K562 (cell line): Measurements from ENCODE around the gene PLEKHA7.

Source experiments
- BCL6 ChIP-seq: fragments of 250-450 bp; sonication (Bioruptor Pico); IDR thresholded peaks from 2 replicates; pipeline ENCODE4 v1.4.0; 2020
- CBFA2T3 ChIP-seq: fragments of 450-650 bp; IDR thresholded peaks from 2 replicates; pipeline ENCODE4 v1.6.1; 2017
- CBX3 ChIP-seq, 2 experiments: IDR thresholded peaks; 1 replicate in 1 of 2; 2 replicates in 1 of 2; pipeline ENCODE4 v1.6.1; 2012; ENCODE audit warnings: inconsistent platforms in 2 of 2, low read length in 2 of 2, borderline replicate concordance in 1 of 2, control low read depth in 1 of 2
- CBX8 ChIP-seq: fragments of 200-600 bp; sonication (generic); IDR thresholded peaks from 2 replicates; pipeline ENCODE4 v1.6.1; 2012; ENCODE audit warnings: borderline replicate concordance, mixed run types, low read depth, mild to moderate bottlenecking, moderate library complexity, mixed read lengths, low read length, control low read depth, inconsistent platforms; ENCODE audit not compliant: poor library complexity, severe bottlenecking; ENCODE audit errors: extremely low read depth
- DPF2 ChIP-seq: fragments of 450-650 bp; IDR thresholded peaks from 2 replicates; pipeline ENCODE4 v1.6.1; 2016
- ELF4 ChIP-seq: fragments of 450-650 bp; formaldehyde crosslinking; IDR thresholded peaks from 2 replicates; pipeline ENCODE4 v1.4.0; 2022; ENCODE audit warnings: missing genetic modification characterization
- POLR2A ChIP-seq: fragments of 450-650 bp; conservative IDR thresholded peaks from 2 replicates; pipeline ENCODE4 v1.6.1; 2016
- PRMT5 ChIP-seq: sonication (generic); formaldehyde crosslinking; IDR thresholded peaks from 2 replicates; pipeline ENCODE4 v1.5.0; 2020; ENCODE audit warnings: missing genetic modification reagents
- TBP ChIP-seq: optimal IDR thresholded peaks from 2 replicates; pipeline ENCODE3; 2011; ENCODE audit warnings: low read depth, low read length, improper control_type of control experiment
- ZNF778 ChIP-seq: fragments of 450-650 bp; formaldehyde crosslinking; IDR thresholded peaks from 2 replicates; pipeline ENCODE4 v1.4.0; 2020; ENCODE audit warnings: mild to moderate bottlenecking, moderate library complexity
- TF ChIP-seq, protein P1 (sequence below), 3 experiments: IDR thresholded peaks in 2 of 3; conservative IDR thresholded peaks in 1 of 3; 2 replicates each; pipeline ENCODE4 v1.5.1; 2011 to 2012; ENCODE audit warnings: low read length in 3 of 3, mild to moderate bottlenecking in 3 of 3, control low read depth in 2 of 3, improper control_type of control experiment in 1 of 3, inconsistent platforms in 1 of 3, low read depth in 1 of 3, mixed read lengths in 1 of 3, moderate library complexity in 1 of 3; ENCODE audit not compliant: insufficient read depth in 2 of 3

GRCh38 chr11:16925561-16926065 lies 88.6 kb downstream of the PLEKHA7 start:
- TF ChIP-seq PRMT5 (CRISPR knock-in tag), result no peak
- TF ChIP-seq, protein P1, sequence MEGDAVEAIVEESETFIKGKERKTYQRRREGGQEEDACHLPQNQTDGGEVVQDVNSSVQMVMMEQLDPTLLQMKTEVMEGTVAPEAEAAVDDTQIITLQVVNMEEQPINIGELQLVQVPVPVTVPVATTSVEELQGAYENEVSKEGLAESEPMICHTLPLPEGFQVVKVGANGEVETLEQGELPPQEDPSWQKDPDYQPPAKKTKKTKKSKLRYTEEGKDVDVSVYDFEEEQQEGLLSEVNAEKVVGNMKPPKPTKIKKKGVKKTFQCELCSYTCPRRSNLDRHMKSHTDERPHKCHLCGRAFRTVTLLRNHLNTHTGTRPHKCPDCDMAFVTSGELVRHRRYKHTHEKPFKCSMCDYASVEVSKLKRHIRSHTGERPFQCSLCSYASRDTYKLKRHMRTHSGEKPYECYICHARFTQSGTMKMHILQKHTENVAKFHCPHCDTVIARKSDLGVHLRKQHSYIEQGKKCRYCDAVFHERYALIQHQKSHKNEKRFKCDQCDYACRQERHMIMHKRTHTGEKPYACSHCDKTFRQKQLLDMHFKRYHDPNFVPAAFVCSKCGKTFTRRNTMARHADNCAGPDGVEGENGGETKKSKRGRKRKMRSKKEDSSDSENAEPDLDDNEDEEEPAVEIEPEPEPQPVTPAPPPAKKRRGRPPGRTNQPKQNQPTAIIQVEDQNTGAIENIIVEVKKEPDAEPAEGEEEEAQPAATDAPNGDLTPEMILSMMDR (IDR thresholded peaks at IDR 0.05 in 2 of 3, conservative IDR thresholded peaks at IDR 0.05 in 1 of 3; ENCODE audit: insufficient read depth in 2 of 3, low read depth in 1 of 3, low read length in 3 of 3), result no peak
- no peak for TF ChIP-seq ELF4 (CRISPR knock-in tag)
- TF ChIP-seq ZNF778 (CRISPR knock-in tag), result no peak
- TF ChIP-seq POLR2A, result no peak
- no peak for TF ChIP-seq CBX3 (IDR thresholded peaks at IDR 0.05; ENCODE audit: borderline replicate concordance in 1 of 2, low read length in 2 of 2)
- TF ChIP-seq DPF2, result no peak
- TF ChIP-seq BCL6 (CRISPR knock-in tag), result no peak
- TF ChIP-seq TBP, result no peak
- no peak for TF ChIP-seq CBX8
- no peak for TF ChIP-seq CBFA2T3
